ENCODE data around the gene LDLR. TPM values are rescaled to one million over a fixed set of nuclear protein-coding genes. Genes with fewer than 3 reads are reported as not detected.
"Not testable (repeated sequence)": the region's sequence is repeated elsewhere in the genome, so short reads cannot be mapped to it uniquely, and the experiment has no call there.

LDLR gene
- total and polyA plus RNA-seq, 8 donors, result 8.9 to 43.4 (median 26.5) TPM

DNA sequence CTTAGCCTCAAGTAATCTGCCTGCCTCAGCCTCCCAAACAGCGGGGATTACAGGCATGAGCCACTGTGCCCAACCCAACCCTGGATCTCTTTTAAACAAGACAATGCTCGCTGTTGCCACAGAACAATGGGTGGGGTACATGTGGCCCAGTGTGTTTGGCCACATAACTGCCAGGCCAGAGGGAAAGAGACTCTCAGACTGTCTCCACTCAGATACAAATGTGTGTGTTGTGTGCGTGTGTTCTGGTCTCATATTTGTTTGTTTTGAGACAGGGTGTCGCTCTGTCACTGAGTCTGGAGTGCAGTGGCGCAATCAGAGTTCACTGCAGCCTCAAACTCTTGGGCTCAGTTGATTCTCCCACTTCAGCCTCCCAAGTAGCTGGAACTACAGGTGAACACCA lies 25.8 kb downstream of the LDLR start:
- no peak for FAIRE-seq
- H3K4me3 ChIP-seq, result no peak overlapping the region
- H3K4me1 ChIP-seq, result no peaks in the 10 kb centered on the region
- intact Hi-C loops (cut with DNase I), result no loop called here
- no peak overlapping the region for H3K27ac ChIP-seq
- H3K9me3 ChIP-seq, result no peaks in the 10 kb centered on the region
- H3K27me3 ChIP-seq, result no peaks in the 10 kb centered on the region
- no peak for ATAC-seq
- 92 to 94% methylated on average over 5 of the region's 5 CpGs for WGBS, 2 donors
- TF ChIP-seq CTCF (IDR thresholded peaks at IDR 0.05), result no peak
- DNase-seq, result no peak
- peaks cover 17 to 76% (median 24%) of the 10 kb centered on the region in 3 donors for H3K36me3 ChIP-seq

- H3K4me1 ChIP-seq, result no peaks in the 10 kb centered on the region
- FAIRE-seq, result no peak
- H3K4me3 ChIP-seq, result no peak overlapping the region
- ATAC-seq, result no peak
- TF ChIP-seq CTCF (IDR thresholded peaks at IDR 0.05), result no peak
- no peak for DNase-seq
- H3K27ac ChIP-seq, result no peak overlapping the region
- no peaks in the 10 kb centered on the region for H3K27me3 ChIP-seq
- intact Hi-C loops (cut with DNase I), result no loop called here
- peaks cover 17 to 79% (median 33%) of the 10 kb centered on the region in 3 donors for H3K36me3 ChIP-seq
- H3K9me3 ChIP-seq, result no peaks in the 10 kb centered on the region
- whole genome bisulfite sequencing, 2 donors, result 88 to 89% methylated on average over 11 of the region's 11 CpGs
These were observed 26.7 kb downstream of the LDLR start for GRCh38 chr19:11115895-11116446.

GRCh38 chr19:11116507-11116906 lies 27.2 kb downstream of the LDLR start:
- peaks cover 17 to 75% (median 33%) of the 10 kb centered on the region in 3 donors for H3K36me3 ChIP-seq
- WGBS, 2 donors, result 95 to 96% methylated on average over 9 of the region's 9 CpGs
- H3K4me1 ChIP-seq, result no peaks in the 10 kb centered on the region
- H3K27me3 ChIP-seq, result no peaks in the 10 kb centered on the region
- DNase-seq, result no peak
- H3K9me3 ChIP-seq, result no peaks in the 10 kb centered on the region
- H3K27ac ChIP-seq, result no peak overlapping the region
- no peak for FAIRE-seq
- TF ChIP-seq CTCF (IDR thresholded peaks at IDR 0.05), result no peak
- ATAC-seq, result peak in 1 of 4 donors; percentile 17
- no peak overlapping the region for H3K4me3 ChIP-seq
- intact Hi-C loops (cut with DNase I), result no loop called here

DNA sequence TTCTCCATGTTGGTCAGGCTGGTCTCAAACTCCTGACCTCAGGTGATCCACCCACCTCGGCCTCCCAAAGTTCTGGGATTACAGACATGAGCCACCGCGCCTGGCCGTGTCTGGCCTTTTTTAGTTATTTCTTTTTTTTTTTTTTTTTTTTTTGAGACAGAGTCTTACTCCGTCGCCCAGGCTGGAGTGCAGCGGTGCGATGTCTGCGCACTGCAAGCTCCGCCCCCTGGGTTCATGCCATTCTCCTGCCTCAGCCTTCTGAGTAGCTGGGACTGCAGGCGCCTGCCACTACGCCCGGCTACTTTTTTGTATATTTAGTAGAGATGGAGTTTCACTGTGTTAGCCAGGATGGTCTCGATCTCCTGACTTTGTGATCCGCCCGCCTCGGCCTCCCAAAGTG lies 32.7 kb downstream of the LDLR start:
- FAIRE-seq, DNase-seq: not testable (repeated sequence)
- WGBS, 2 donors, result 88 to 91% methylated on average over 13 to 14 of the region's 17 CpGs

DNA sequence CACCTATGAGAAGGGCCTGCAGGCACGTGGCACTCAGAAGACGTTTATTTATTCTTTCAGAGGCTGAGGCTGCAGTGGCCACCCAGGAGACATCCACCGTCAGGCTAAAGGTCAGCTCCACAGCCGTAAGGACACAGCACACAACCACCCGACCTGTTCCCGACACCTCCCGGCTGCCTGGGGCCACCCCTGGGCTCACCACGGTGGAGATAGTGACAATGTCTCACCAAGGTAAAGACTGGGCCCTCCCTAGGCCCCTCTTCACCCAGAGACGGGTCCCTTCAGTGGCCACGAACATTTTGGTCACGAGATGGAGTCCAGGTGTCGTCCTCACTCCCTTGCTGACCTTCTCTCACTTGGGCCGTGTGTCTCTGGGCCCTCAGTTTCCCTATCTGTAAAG lies 33.9 kb downstream of the LDLR start:
- no peak for TF ChIP-seq CTCF (IDR thresholded peaks at IDR 0.05)
- intact Hi-C loops (cut with DNase I), result loop anchor here in 1 of 3 donors (10.0 kb wide), 1 partner anchor 188 kb away; no protein-coding TSS in a partner anchor
- ATAC-seq (no peak), FAIRE-seq (no peak), DNase-seq (no peak)
- WGBS, 2 donors, result 82 to 87% methylated on average over 13 of the region's 13 CpGs
- Histone ChIP-seq H3K27ac (no peak overlapping the region), H3K27me3 (no peaks in the 10 kb centered on the region), H3K4me1 (no peaks in the 10 kb centered on the region), H3K36me3 (peaks cover 5 to 57% (median 14%) of the 10 kb centered on the region in 3 donors), H3K4me3 (no peak overlapping the region), H3K9me3 (no peaks in the 10 kb centered on the region)

More for the DNA sequence above, 32.7 kb downstream of the LDLR start:
- not testable (repeated sequence) for H3K4me1 ChIP-seq, H3K27ac ChIP-seq, H3K9me3 ChIP-seq, H3K4me3 ChIP-seq, ATAC-seq, H3K27me3 ChIP-seq
- intact Hi-C loops (cut with DNase I), result loop anchor here in 1 of 3 donors (10.0 kb wide), 1 partner anchor 187 kb away; no protein-coding TSS in a partner anchor
- peaks cover 10 to 61% (median 14%) of the 10 kb centered on the region in 3 donors for H3K36me3 ChIP-seq

DNA sequence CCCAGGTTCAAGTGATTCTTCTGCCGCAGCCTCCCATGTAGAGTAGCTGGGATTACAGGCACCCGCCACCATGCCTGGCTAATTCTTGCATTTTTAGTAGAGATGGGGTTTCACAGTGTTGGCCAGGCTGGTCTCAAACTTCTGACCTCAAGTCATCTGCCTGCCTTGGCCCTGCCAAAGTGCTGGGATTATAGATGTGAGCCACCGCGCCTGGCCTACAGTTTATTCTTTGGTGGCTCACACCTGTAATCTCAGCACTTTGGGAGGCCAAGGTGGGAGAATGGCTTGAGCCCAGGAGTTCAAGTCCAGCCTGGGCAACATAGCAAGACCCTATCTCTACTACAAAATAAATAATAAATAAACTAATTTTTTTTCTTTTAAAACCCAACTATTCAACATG lies 34.9 kb downstream of the LDLR start:
- not testable (repeated sequence) for H3K4me3 ChIP-seq, H3K9me3 ChIP-seq, FAIRE-seq, ATAC-seq, DNase-seq, H3K27me3 ChIP-seq, H3K4me1 ChIP-seq, H3K27ac ChIP-seq
- H3K36me3 ChIP-seq, result peaks cover 4 to 63% (median 17%) of the 10 kb centered on the region in 3 donors
- intact Hi-C loops (cut with DNase I), result loop anchor here in 1 of 3 donors (10.0 kb wide), 1 partner anchor 189 kb away; no protein-coding TSS in a partner anchor
- WGBS, 2 donors, result 97% methylated on average over 4 of the region's 4 CpGs

Measured in pancreas (tissue), 10 donors.